ENCODE data around the gene SLC7A11.

The SLC7A11 gene

DNA sequence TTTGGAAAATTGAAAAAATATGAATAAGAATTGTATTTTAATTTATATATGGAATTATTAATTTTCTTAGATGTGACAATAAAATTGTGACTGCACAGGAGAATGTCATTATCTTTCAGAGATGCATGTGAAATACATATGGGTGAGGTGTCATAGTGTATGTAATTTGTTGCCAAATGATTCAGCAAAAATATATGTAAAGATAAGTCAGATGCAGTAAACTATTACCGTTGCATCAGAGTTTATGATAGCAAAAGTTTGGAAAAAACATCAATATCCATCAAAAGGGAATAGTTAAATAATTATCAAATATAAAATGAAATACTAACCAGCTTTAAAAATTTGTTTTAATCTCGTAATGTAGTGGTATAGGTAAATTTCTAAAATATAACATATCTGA is 10.4 kb upstream of the SLC7A11 start:
- TF ChIP-seq ISL1 (CRISPR knock-in tag; IDR thresholded peaks at IDR 0.05) (no peak), ARNTL (CRISPR knock-in tag; IDR thresholded peaks at IDR 0.05; ENCODE audit: borderline replicate concordance, low read depth) (no peak), RARB (CRISPR knock-in tag; IDR thresholded peaks at IDR 0.05) (no peak), PPARA (CRISPR knock-in tag; IDR thresholded peaks at IDR 0.05; ENCODE audit: borderline replicate concordance) (no peak), ZNF565 (CRISPR knock-in tag; conservative IDR thresholded peaks at IDR 0.05; ENCODE audit: low read depth) (no peak), ZFP3 (CRISPR knock-in tag; IDR thresholded peaks at IDR 0.05) (no peak)
- TF ChIP-seq, protein P1, sequence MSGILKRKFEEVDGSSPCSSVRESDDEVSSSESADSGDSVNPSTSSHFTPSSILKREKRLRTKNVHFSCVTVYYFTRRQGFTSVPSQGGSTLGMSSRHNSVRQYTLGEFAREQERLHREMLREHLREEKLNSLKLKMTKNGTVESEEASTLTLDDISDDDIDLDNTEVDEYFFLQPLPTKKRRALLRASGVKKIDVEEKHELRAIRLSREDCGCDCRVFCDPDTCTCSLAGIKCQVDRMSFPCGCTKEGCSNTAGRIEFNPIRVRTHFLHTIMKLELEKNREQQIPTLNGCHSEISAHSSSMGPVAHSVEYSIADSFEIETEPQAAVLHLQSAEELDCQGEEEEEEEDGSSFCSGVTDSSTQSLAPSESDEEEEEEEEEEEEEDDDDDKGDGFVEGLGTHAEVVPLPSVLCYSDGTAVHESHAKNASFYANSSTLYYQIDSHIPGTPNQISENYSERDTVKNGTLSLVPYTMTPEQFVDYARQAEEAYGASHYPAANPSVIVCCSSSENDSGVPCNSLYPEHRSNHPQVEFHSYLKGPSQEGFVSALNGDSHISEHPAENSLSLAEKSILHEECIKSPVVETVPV (CRISPR knock-in tag; IDR thresholded peaks at IDR 0.05) = no peak

DNA sequence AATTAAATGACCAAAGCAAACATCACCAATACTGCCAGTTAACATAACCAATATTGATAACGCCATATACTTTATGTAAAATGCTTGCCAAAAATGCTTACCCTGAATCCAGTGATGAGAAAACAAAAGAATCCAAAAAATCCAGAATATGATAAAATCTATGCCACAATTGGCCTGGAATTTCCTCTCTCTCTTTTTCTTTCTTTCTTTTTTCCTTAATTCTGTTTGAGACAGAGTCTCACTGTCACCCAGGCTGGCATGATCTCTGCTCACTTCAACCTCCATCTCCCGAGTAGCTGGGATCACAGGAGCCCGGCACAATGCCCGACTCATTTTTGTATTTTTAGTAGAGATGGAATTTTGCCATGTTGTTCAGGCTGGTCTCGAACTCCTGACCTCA is 9.8 kb upstream of the SLC7A11 start:
- TF ChIP-seq, protein P2, sequence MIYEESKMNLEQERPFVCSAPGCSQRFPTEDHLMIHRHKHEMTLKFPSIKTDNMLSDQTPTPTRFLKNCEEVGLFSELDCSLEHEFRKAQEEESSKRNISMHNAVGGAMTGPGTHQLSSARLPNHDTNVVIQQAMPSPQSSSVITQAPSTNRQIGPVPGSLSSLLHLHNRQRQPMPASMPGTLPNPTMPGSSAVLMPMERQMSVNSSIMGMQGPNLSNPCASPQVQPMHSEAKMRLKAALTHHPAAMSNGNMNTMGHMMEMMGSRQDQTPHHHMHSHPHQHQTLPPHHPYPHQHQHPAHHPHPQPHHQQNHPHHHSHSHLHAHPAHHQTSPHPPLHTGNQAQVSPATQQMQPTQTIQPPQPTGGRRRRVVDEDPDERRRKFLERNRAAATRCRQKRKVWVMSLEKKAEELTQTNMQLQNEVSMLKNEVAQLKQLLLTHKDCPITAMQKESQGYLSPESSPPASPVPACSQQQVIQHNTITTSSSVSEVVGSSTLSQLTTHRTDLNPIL (CRISPR knock-in tag; IDR thresholded peaks at IDR 0.05; ENCODE audit: low read depth) = no peak; the same call in 1 of the 2 replicates
- TF ChIP-seq SNAI2 (CRISPR knock-in tag; IDR thresholded peaks at IDR 0.05) (no peak), ISL1 (CRISPR knock-in tag; IDR thresholded peaks at IDR 0.05) (peak; percentile 70)
- peak; percentile 66 for ATAC-seq

More for the DNA sequence above, 10.4 kb upstream of the SLC7A11 start:
- no peak for ATAC-seq

DNA sequence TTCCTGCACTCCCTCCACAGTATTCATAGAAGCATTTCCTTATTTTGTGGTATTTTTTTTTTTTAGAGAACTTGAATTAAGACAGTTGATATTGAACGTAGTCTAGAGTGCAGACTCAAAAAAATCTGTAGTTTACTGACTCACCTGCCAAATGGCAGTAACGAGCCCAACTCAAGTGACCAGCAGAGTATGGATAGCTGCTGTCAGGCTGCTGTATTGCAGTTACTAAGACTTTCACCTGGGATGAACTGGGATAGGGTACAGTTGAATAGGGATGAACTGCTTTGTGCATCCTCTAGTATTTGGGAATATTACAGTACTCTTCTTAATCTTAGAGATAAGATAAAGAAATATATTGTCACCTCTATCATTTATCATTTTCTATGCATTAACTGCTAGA is 7.0 kb upstream of the SLC7A11 start:
- TF ChIP-seq, protein P3, sequence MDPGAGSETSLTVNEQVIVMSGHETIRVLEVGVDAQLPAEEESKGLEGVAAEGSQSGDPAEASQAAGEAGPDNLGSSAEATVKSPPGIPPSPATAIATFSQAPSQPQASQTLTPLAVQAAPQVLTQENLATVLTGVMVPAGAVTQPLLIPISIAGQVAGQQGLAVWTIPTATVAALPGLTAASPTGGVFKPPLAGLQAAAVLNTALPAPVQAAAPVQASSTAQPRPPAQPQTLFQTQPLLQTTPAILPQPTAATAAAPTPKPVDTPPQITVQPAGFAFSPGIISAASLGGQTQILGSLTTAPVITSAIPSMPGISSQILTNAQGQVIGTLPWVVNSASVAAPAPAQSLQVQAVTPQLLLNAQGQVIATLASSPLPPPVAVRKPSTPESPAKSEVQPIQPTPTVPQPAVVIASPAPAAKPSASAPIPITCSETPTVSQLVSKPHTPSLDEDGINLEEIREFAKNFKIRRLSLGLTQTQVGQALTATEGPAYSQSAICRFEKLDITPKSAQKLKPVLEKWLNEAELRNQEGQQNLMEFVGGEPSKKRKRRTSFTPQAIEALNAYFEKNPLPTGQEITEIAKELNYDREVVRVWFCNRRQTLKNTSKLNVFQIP (CRISPR knock-in tag; IDR thresholded peaks at IDR 0.05; ENCODE audit: borderline replicate concordance, low read depth) = no peak
- TF ChIP-seq ZNF8 (CRISPR knock-in tag; IDR thresholded peaks at IDR 0.05) (no peak), ZNF565 (CRISPR knock-in tag; conservative IDR thresholded peaks at IDR 0.05; ENCODE audit: low read depth) (no peak), CSDC2 (CRISPR knock-in tag; IDR thresholded peaks at IDR 0.05) (no peak), TOX (CRISPR knock-in tag; IDR thresholded peaks at IDR 0.05; ENCODE audit: borderline replicate concordance) (no peak), ARNTL (CRISPR knock-in tag; IDR thresholded peaks at IDR 0.05; ENCODE audit: borderline replicate concordance, low read depth) (no peak), PPARA (CRISPR knock-in tag; IDR thresholded peaks at IDR 0.05; ENCODE audit: borderline replicate concordance) (no peak), GLIS3 (CRISPR knock-in tag; IDR thresholded peaks at IDR 0.05) (no peak), OSR1 (CRISPR knock-in tag; IDR thresholded peaks at IDR 0.05) (no peak)
- TF ChIP-seq, protein P4, sequence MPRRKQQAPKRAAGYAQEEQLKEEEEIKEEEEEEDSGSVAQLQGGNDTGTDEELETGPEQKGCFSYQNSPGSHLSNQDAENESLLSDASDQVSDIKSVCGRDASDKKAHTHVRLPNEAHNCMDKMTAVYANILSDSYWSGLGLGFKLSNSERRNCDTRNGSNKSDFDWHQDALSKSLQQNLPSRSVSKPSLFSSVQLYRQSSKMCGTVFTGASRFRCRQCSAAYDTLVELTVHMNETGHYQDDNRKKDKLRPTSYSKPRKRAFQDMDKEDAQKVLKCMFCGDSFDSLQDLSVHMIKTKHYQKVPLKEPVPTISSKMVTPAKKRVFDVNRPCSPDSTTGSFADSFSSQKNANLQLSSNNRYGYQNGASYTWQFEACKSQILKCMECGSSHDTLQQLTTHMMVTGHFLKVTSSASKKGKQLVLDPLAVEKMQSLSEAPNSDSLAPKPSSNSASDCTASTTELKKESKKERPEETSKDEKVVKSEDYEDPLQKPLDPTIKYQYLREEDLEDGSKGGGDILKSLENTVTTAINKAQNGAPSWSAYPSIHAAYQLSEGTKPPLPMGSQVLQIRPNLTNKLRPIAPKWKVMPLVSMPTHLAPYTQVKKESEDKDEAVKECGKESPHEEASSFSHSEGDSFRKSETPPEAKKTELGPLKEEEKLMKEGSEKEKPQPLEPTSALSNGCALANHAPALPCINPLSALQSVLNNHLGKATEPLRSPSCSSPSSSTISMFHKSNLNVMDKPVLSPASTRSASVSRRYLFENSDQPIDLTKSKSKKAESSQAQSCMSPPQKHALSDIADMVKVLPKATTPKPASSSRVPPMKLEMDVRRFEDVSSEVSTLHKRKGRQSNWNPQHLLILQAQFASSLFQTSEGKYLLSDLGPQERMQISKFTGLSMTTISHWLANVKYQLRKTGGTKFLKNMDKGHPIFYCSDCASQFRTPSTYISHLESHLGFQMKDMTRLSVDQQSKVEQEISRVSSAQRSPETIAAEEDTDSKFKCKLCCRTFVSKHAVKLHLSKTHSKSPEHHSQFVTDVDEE (CRISPR knock-in tag; IDR thresholded peaks at IDR 0.05) = no peak
- TF ChIP-seq, protein P2 (CRISPR knock-in tag; IDR thresholded peaks at IDR 0.05; ENCODE audit: low read depth) = no peak
- no peak for ATAC-seq

DNA sequence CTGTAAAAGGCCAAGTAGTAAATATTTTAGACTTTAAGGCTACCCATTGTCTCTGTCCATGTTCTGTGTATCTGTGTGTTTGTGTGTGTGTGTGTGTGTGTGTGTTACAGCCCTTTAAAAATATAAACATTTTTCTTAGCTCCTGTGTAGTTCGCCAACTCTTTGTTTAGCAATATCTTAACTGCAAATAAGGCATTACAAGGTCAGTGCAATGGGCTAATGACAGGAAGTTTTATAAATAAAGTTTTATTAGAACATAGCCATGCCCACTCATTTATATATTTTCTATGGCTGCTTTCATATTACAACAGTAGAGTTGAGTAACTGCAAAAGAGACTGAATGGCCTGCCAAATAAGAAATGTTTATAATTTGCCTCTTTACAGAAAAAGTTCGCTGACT is 5.9 kb upstream of the SLC7A11 start:
- no peak for ATAC-seq
- no peak for TF ChIP-seq TOX (CRISPR knock-in tag; IDR thresholded peaks at IDR 0.05; ENCODE audit: borderline replicate concordance)
- no peak for TF ChIP-seq ZNF565 (CRISPR knock-in tag; conservative IDR thresholded peaks at IDR 0.05; ENCODE audit: low read depth)
- TF ChIP-seq, protein P5, sequence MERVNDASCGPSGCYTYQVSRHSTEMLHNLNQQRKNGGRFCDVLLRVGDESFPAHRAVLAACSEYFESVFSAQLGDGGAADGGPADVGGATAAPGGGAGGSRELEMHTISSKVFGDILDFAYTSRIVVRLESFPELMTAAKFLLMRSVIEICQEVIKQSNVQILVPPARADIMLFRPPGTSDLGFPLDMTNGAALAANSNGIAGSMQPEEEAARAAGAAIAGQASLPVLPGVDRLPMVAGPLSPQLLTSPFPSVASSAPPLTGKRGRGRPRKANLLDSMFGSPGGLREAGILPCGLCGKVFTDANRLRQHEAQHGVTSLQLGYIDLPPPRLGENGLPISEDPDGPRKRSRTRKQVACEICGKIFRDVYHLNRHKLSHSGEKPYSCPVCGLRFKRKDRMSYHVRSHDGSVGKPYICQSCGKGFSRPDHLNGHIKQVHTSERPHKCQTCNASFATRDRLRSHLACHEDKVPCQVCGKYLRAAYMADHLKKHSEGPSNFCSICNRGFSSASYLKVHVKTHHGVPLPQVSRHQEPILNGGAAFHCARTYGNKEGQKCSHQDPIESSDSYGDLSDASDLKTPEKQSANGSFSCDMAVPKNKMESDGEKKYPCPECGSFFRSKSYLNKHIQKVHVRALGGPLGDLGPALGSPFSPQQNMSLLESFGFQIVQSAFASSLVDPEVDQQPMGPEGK (CRISPR knock-in tag; IDR thresholded peaks at IDR 0.05; ENCODE audit: borderline replicate concordance) = no peak
- TF ChIP-seq, protein P3 (CRISPR knock-in tag; IDR thresholded peaks at IDR 0.05; ENCODE audit: borderline replicate concordance, low read depth) = no peak
- TF ChIP-seq ESRRG (CRISPR knock-in tag; IDR thresholded peaks at IDR 0.05) = no peak
- TF ChIP-seq SNAI2 (CRISPR knock-in tag; IDR thresholded peaks at IDR 0.05) = no peak
- TF ChIP-seq OSR1 (CRISPR knock-in tag; IDR thresholded peaks at IDR 0.05) = no peak
- TF ChIP-seq BACH2 (CRISPR knock-in tag; IDR thresholded peaks at IDR 0.05; ENCODE audit: borderline replicate concordance) = no peak
- no peak for TF ChIP-seq GLIS3 (CRISPR knock-in tag; IDR thresholded peaks at IDR 0.05)
- TF ChIP-seq, protein P4 (CRISPR knock-in tag; IDR thresholded peaks at IDR 0.05) = no peak
- TF ChIP-seq ZNF70 (CRISPR knock-in tag; IDR thresholded peaks at IDR 0.05) = no peak
